ENCODE data around the gene DROSHA. TPM values are rescaled to one million over a fixed set of nuclear protein-coding genes. Genes with fewer than 3 reads are reported as not detected.

DROSHA gene
- total and polyA plus RNA-seq, 2 donors (not counting 3 experiments of a cell fraction or from before 2014, with no cell fraction given), result 49.1 to 96.4 TPM

DNA sequence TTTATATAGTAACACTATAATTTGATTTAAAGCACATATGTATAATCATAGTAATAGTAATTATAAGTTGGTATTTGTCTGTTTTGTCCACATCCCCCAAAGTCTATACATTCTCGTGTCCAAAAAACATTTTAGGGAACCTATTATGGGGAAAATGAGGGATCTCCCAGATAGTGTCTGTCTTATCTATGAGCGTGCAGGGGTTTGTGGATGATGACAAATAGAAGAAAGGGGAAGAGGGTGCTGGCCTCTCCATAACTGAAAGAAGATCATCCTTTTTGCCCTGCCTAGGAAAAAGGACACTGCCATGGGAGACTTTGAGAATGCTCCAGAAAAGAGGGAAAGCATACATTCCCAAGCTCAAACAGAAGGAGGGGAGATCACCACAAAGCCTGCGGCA lies 45.5 kb upstream of the DROSHA start:
- CTCF ChIA-PET, result interaction anchor here (0.9 kb wide), 1 partner anchor 232 kb away, joined by 3 read pairs; no protein-coding TSS in a partner anchor

GRCh38 chr5:31574772-31575171 lies 42.9 kb upstream of the DROSHA start:
- DNase-seq (ENCODE audit: low read depth, low spot score), result no peak
- BruUV-seq (replicated peaks), result no TSS peak
- Histone ChIP-seq H3K79me2 (ENCODE audit: control insufficient read depth, insufficient read depth, low read length) (no peaks in the 10 kb centered on the region), H3K4me1 (ENCODE audit: control insufficient read depth, extremely low read depth, insufficient read depth, low read length) (no peaks in the 10 kb centered on the region), H3K36me3 (ENCODE audit: control insufficient read depth in 2 of 2, extremely low read depth in 1 of 2, insufficient read depth in 2 of 2, low read length in 2 of 2) (no peaks in the 10 kb centered on the region), H4K20me1 (replicated peaks; ENCODE audit: control insufficient read depth, extremely low read depth, insufficient read depth, low read length) (no peaks in the 10 kb centered on the region), H3K9me3 (replicated peaks; ENCODE audit: control insufficient read depth, insufficient read depth, low read length) (no peaks in the 10 kb centered on the region), H3K9me1 (replicated peaks; ENCODE audit: control insufficient read depth, extremely low read depth, insufficient read depth, low read length) (no peaks in the 10 kb centered on the region), H3K9ac (replicated peaks; ENCODE audit: extremely low read depth, insufficient read depth, low read length) (no peak overlapping the region), H3K4me3 (replicated peaks in 1 of 3; ENCODE audit: insufficient read depth in 1 of 3, low read depth in 1 of 3, low read length in 3 of 3) (no peak overlapping the region), H3K27ac (ENCODE audit: insufficient read depth, low read depth, low read length) (no peak overlapping the region), H3K27me3 (ENCODE audit: control insufficient read depth in 2 of 2, insufficient read depth in 2 of 2, low read length in 2 of 2) (peaks cover 1 to 5% of the 10 kb centered on the region in 2 experiments), H3K4me2 (ENCODE audit: insufficient read depth, low read length) (no peak overlapping the region), H2AFZ (ENCODE audit: low read depth, low read length) (no peak overlapping the region)
- ChIA-PET CTCF (no interaction called here), POLR2A (no interaction called here)
- dilution Hi-C loops (cut with MboI; ENCODE audit: extremely low pct_ligation_motif_present, low sequenced_read_pairs) (no loop called here), intact Hi-C loops (cut with micrococcal nuclease) (no loop called here)
- TF ChIP-seq JUN (IDR thresholded peaks at IDR 0.05; ENCODE audit: borderline replicate concordance, insufficient read depth, insufficient read length, low read depth) (no peak), FOS (IDR thresholded peaks at IDR 0.05; ENCODE audit: borderline replicate concordance, insufficient read depth, low read length) (no peak)
- no peak for FAIRE-seq

More for the DNA sequence above, 45.5 kb upstream of the DROSHA start:
- Histone ChIP-seq H2AFZ (ENCODE audit: low read depth, low read length) (no peak overlapping the region), H3K9me1 (replicated peaks; ENCODE audit: control insufficient read depth, extremely low read depth, insufficient read depth, low read length) (no peaks in the 10 kb centered on the region), H3K4me2 (ENCODE audit: insufficient read depth, low read length) (no peak overlapping the region), H4K20me1 (replicated peaks; ENCODE audit: control insufficient read depth, extremely low read depth, insufficient read depth, low read length) (no peaks in the 10 kb centered on the region), H3K79me2 (ENCODE audit: control insufficient read depth, insufficient read depth, low read length) (no peaks in the 10 kb centered on the region), H3K4me3 (replicated peaks in 1 of 3; ENCODE audit: insufficient read depth in 1 of 3, low read depth in 1 of 3, low read length in 3 of 3) (no peak overlapping the region), H3K36me3 (ENCODE audit: control insufficient read depth in 2 of 2, extremely low read depth in 1 of 2, insufficient read depth in 2 of 2, low read length in 2 of 2) (no peaks in the 10 kb centered on the region), H3K9me3 (replicated peaks; ENCODE audit: control insufficient read depth, insufficient read depth, low read length) (no peaks in the 10 kb centered on the region), H3K27me3 (ENCODE audit: control insufficient read depth in 2 of 2, insufficient read depth in 2 of 2, low read length in 2 of 2) (peaks cover 2 to 5% of the 10 kb centered on the region in 2 experiments), H3K9ac (replicated peaks; ENCODE audit: extremely low read depth, insufficient read depth, low read length) (no peak overlapping the region), H3K4me1 (ENCODE audit: control insufficient read depth, extremely low read depth, insufficient read depth, low read length) (no peaks in the 10 kb centered on the region), H3K27ac (ENCODE audit: insufficient read depth, low read depth, low read length) (no peak overlapping the region)
- intact Hi-C loops (cut with micrococcal nuclease), result no loop called here
- dilution Hi-C loops (cut with MboI; ENCODE audit: extremely low pct_ligation_motif_present, low sequenced_read_pairs), result no loop called here
- no peak for TF ChIP-seq POLR2A (IDR thresholded peaks at IDR 0.05; ENCODE audit: low read depth, low read length)
- no peak for TF ChIP-seq EZH2 (IDR thresholded peaks at IDR 0.05; ENCODE audit: borderline replicate concordance, low read depth, low read length, severe bottlenecking)
- TF ChIP-seq, protein P1, sequence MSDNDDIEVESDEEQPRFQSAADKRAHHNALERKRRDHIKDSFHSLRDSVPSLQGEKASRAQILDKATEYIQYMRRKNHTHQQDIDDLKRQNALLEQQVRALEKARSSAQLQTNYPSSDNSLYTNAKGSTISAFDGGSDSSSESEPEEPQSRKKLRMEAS (IDR thresholded peaks at IDR 0.05; ENCODE audit: insufficient read depth, insufficient read length), result no peak
- no peak for TF ChIP-seq POLR2AphosphoS5 (IDR thresholded peaks at IDR 0.05; ENCODE audit: insufficient read depth, low read depth, low read length)
- TF ChIP-seq GATA2 (IDR thresholded peaks at IDR 0.05; ENCODE audit: insufficient read depth, insufficient read length, low read depth, low read length), result no peak
- no peak for TF ChIP-seq JUN (IDR thresholded peaks at IDR 0.05; ENCODE audit: borderline replicate concordance, insufficient read depth, insufficient read length, low read depth)
- TF ChIP-seq MYC (IDR thresholded peaks at IDR 0.05; ENCODE audit: low read depth, low read length), result no peak
- TF ChIP-seq FOS (IDR thresholded peaks at IDR 0.05; ENCODE audit: borderline replicate concordance, insufficient read depth, low read length), result no peak
- no peak for DNase-seq (ENCODE audit: low read depth, low spot score)
- BruUV-seq (replicated peaks), result no TSS peak
- FAIRE-seq, result no peak
- POLR2A ChIA-PET, result no interaction called here

All from endothelial cell of umbilical vein (primary cell).